Panc1 (cell line): ENCODE results near the gene ERN2.

Source experiments
- POLR2AphosphoS5 ChIP-seq: IDR thresholded peaks from 2 replicates; pipeline ENCODE4 v1.6.1; 2012; ENCODE audit warnings: mild to moderate bottlenecking, low read depth, low read length, moderate library complexity
- REST ChIP-seq, 2 experiments: IDR thresholded peaks; 2 replicates each; pipeline ENCODE4 v1.6.1; 2011 to 2012; ENCODE audit warnings: low read depth in 2 of 2, control low read depth in 1 of 2, low read length in 1 of 2, mild to moderate bottlenecking in 1 of 2, moderate library complexity in 1 of 2; ENCODE audit not compliant: insufficient read depth in 1 of 2
- SIN3A ChIP-seq: IDR thresholded peaks from 2 replicates; pipeline ENCODE4 v1.6.1; 2012; ENCODE audit warnings: low read depth, mild to moderate bottlenecking, low read length, moderate library complexity, borderline replicate concordance; ENCODE audit not compliant: insufficient read depth
- TF ChIP-seq, protein P1 (sequence below): fragments of 450-650 bp; IDR thresholded peaks from 2 replicates; pipeline ENCODE4 v1.5.1; 2017; ENCODE audit warnings: mild to moderate bottlenecking

GRCh38 chr16:23702951-23703350 lies 10.1 kb downstream of the ERN2 start:
- TF ChIP-seq, protein P1, sequence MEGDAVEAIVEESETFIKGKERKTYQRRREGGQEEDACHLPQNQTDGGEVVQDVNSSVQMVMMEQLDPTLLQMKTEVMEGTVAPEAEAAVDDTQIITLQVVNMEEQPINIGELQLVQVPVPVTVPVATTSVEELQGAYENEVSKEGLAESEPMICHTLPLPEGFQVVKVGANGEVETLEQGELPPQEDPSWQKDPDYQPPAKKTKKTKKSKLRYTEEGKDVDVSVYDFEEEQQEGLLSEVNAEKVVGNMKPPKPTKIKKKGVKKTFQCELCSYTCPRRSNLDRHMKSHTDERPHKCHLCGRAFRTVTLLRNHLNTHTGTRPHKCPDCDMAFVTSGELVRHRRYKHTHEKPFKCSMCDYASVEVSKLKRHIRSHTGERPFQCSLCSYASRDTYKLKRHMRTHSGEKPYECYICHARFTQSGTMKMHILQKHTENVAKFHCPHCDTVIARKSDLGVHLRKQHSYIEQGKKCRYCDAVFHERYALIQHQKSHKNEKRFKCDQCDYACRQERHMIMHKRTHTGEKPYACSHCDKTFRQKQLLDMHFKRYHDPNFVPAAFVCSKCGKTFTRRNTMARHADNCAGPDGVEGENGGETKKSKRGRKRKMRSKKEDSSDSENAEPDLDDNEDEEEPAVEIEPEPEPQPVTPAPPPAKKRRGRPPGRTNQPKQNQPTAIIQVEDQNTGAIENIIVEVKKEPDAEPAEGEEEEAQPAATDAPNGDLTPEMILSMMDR = no peak
- TF ChIP-seq SIN3A (no peak), POLR2AphosphoS5 (no peak), REST (IDR thresholded peaks at IDR 0.05; ENCODE audit: insufficient read depth in 1 of 2, low read depth in 2 of 2, low read length in 1 of 2) (no peak)
